ENCODE results near the gene BAZ2B.

- no peak for TF ChIP-seq POLR2AphosphoS5 (IDR thresholded peaks at IDR 0.05; ENCODE audit: low read depth, low read length)
- no peak for TF ChIP-seq TAF1 (IDR thresholded peaks at IDR 0.05; ENCODE audit: low read depth, low read length)
- TF ChIP-seq POU2F2 (IDR thresholded peaks at IDR 0.05; ENCODE audit: low read depth, low read length), result no peak
- no peak for TF ChIP-seq POLR2A (IDR thresholded peaks at IDR 0.05; ENCODE audit: low read depth, low read length)
These were observed 108.2 kb downstream of the BAZ2B start for GRCh38 chr2:159508140-159508539.
